Medulla oblongata (tissue), 1 donor: ENCODE results near the gene SLC6A11.

ENCODE experiments used
- DNase-seq: peaks from one replicate; pipeline ENCODE4 v3.0.0-alpha.2; 2015; ENCODE audit errors: extremely low spot score

Gene SLC6A11

DNA sequence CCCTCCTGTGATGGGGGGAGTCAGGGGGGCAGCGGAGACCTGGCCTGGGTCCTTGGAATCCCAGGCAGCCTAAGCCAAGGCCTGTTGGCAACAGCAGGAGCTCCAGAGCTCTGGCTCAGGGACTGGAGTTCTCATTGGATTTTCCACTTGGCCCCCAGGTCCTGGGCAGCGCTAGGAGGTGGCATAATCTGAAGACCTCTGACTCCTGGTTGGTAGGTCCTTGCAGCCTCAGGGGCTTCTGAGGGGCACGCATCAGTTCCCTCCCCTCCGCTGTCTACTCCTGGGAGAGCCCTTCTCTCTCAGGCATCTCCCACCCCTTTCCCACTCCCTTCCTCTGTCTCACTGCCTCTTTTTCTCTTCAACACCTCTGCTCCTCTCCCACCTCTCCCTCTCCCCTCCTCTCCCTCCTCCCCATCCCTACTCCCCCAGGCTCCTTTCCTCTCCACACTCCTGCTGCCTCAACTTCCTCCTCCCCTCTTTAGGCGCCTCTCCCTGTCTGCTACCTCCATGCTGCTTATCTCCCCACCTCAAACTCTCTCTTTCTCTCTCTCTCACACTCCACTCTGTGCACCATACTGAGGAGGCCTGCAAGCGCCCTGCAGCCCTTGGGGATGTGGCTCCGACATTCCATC, 135.4 kb downstream of the SLC6A11 start:
- DNase-seq, result no peak

DNA sequence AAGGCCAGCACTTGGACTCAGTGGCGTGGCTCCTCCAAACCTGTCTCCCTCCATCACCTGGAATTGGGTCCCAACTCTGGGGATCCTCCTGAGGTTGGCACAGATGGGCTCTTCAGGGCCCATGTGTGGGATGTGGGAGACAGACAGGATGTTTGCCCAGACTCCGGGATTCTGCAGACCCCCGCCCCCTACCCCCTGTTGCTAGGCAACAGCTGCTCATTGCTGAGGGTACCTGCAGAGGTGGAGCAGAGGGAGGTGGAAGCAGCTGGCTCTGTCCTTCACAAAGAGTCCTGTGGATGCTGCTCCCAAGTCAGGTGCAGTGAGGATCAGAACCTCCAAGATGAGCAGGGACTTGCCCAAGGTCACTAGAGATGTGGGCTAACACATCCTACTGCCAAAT, 136.5 kb downstream of the SLC6A11 start:
- DNase-seq, result no peak

DNA sequence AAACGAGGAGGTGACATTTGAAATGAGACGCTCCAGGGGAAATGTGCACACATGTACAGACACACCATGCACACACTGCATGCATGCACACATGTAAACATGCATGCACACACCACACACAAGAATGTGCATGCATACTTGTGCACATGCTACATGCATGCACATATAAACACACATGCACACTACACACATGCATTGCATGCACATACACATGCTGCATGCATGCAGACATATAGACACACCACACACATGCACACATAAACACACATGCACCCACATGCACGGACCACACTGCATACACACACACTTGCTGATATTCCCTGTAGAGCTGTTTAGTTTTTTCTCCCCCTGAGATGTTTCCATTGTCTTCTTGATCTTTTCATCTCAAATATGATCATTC, 138.7 kb downstream of the SLC6A11 start:
- no peak for DNase-seq

DNA sequence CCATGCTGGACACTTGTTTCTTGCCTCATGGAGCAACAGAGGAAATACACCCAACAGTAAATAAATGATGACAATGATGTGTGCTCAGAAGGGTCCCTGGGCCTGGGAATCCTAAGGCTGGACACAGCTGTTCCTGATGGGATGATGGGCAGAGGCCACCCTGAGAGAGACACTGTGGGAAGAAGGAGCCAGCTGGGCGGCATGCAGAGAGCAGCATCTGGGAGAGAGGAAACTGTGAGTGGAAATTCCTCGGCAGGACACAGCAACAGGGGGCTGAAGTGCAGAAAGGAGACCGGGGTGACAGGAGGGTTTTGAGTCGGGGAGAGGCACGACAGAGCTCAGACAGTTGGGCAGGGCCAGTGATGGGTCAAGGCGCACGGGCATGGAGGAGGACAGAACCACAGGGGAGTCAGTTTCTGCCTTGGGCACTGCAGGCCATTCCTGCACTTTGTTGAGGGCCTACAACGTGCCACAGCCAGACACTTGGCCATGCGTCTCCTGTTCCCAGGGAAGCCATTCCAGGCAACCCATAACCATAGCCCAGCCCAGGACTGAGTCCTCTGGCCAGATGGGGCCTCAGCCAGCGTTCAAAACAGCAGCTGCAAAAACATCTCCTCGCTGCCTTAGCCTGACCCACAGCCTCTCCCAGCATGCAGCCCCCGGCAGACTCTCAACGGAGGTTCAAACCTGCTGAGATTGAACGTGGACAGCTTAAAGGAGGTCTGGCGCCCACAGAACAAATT, 139.9 kb downstream of the SLC6A11 start:
- peak; percentile 19 for DNase-seq

DNA sequence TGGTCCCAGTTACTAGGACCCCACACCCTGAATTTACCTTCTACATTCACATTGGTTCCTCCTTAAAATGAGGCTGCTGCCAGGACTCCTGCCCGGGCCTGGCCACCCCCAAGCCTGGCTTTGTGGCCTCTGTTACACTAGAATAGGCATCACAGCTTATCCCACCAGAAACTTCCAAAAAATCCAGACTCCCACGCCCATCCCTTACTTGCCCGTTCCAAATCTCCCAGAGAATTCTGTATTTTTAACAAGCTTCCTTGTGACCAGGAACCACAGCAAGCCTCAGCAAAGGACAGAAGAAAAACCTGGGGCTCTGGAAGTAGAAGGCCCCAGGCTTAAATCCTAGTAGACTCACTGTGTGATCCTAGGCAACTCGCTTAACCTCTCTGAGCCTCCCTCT, 140.5 kb downstream of the SLC6A11 start:
- no peak for DNase-seq

DNA sequence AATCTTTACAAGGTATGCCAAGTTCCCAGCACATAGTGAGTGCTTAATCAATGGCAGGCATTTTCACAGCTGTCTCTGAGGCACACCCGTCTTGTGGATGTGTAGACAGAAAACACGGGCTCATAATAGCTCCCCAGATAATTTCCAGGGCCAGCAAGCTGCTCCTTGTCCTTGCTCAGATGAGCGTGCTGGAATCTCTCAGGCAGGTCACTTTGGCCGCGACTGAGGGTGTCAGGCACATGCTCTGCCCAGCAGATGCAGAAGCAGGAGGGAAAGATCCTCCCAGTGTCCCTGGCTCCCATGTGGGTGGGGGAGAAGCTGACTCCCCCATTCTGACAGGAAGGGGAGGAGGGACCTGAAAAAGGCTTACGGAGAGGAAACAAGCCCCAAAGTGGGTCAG, 141.0 kb downstream of the SLC6A11 start:
- no peak for DNase-seq

DNA sequence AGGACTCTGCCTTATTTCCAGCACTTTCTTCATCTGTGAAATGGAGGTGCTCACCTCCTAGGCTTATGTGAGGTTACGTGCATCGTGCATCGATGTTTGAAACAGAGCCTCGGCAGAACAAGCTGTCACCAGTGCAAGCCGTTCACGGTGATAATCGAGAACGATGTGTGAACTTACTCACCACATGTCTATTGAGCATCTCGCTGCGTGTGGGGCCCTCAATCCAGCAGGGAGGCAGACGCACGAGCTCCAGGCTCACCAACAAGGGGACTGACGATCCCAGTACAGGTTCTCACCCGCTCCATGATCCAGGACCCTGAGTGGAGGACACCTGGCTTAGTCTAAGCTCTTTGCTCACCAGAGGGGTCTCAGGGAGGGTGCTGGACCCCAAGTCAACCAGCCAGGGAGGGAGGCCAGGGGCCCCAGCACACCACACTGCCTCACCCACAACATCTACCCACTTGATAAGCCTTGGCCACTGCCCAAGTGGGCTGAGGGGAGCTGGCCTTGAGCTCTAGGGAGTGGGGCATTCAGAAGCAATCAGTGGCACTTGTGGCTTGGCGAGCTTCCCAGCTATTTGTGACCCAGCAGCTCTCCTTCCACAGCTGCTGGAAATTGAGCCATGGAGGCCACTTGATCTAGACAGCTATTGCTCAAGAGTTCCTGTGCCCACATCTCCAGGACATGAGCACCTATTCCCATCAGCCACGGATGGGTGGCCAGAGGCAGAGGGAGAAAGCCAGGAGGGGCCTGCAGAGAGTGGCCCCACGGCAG, 142.1 kb downstream of the SLC6A11 start:
- peak; percentile 20 for DNase-seq

DNA sequence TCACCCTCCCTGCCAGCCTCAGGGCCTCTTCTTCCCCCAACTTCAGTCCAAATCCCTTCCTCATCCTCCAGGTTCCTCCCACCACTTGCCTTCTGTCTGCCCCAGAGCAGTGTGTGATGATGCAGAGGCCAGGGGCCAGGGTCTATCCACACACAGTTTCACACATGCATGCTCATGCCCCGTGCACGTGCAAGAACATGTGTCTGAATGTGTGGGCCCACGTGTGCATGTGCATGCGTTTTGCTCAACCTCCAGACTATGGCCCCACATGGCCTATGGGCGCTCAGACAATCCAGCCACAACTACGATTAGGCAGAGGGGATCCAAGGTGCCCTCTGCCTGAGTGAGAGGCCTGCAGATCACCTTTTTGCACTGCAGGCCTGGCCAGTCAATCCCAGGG, 144.2 kb downstream of the SLC6A11 start:
- DNase-seq, result no peak

DNA sequence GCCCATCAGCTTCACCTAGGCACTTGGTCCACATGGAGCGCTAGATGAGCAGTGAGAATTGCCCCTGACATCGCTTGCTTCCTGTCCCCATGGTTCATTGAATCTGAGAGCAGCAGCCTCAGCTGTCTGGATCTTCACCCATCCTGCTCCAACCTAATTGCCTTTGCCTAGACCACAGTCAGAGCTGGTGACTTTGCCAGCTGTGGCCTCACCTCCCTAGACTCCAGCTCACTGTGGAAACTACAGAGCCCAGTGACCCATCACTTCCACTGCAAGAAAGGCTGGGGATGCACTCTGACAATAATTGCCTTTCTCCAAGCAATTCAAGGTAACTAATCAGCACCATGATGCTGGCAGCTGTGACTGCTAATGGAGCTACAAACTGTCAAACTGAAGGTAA, 145.9 kb downstream of the SLC6A11 start:
- no peak for DNase-seq

DNA sequence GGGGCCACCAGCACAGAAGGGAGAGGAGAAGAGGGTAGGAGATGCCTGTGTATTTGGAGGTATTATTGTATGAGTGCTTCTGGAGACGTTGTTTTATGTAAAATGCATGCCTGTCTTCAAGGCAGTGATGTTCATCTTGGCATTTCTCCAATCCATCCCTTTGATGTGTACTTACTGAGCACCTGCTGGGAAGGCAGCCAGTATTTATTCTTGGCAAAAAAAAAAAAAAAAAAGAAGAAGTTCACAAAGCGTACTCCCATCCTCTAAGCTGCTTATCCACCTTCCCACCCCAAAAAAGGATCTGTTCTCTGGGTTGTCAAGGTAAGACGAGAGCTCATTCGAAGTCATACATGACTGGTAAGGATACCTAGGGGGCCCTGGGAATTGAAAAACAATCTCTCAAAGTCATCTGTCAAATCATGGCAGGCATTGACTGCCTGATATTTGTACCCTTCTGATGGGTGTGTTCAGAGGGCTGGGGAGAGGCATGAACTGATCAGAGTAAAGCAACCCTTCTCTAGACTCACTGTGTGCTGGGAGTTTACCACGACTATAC, 146.5 kb downstream of the SLC6A11 start:
- DNase-seq, result no peak

DNA sequence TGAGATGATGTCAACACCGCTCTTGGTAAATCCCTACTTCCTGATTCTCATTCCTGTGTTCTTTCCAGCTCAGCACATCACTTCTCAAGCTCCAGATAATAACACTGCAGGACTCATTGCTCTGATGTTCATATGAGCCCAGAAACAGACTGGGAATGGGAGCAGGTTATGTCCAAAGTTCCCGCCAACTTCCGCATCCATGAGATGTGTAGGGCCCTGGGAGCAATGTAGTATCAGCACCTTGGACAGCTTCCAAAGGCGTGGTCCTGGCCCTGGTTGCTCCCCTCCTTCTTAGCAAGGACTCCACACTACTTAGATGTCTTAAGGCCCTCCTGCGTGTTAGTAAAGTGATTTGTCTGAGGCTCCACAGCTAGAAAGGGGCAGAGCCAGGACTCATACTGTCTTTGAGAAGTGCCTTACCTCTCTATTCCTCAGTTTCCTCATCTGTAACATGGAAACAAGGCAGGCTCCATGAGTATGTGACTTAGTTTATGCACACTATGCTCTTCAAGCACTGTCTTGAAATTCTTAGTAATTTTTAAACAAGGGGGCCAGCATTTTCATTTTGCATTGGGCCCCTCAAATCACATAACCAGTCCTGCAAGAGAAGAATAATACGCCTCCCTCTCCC, 148.6 kb downstream of the SLC6A11 start:
- no peak for DNase-seq

DNA sequence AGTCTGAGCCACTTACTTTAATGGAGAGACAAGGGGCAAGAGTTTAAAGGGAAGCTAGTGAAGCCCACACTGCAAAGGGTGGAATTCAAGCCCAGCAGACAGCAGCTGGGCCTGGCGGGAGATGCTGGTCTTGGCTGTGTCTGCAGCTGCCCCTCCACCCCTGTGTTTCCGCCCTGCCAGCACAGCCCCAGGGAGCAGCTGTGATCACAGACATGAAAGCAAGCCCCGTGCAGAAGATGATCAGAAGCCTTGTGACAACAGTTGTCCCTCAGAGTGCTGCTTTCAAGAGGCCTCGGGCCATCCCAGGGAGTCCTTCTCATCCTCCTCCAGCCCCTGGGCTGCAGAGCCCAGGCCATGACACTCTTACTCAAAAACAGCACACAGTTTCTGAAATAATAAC, 152.4 kb downstream of the SLC6A11 start:
- peak; percentile 54 for DNase-seq

DNA sequence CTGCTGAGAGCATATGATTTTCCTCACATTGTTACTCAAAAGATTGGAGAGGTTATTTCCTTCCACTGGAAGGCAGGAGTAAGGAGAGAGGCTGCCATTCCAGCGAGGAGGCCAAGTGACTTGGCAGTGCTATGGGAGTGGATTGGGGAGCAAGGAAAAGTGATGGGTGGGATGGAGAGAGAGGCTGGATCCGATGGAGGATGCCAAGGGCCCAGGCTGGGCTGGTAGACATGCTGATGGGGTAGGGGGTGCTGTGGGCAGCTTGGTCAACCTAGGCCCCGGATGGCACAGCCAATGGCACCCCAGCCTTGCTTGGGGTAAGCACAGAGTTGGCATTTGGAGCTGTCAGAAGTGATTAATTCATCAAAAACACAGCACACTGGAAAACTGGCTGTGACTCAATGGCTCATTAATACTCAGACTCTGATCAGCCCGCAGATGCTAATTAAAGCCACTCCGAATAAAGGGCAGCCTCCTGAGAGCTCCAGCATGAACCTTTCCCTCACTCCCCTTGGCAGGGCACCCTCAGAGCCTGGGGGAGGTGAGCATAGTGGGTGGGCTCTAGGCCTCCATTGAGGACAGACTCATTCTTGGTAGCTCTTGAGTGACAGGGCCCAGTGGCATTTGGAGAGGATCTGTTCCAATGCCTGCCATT, 154.4 kb downstream of the SLC6A11 start:
- DNase-seq, result no peak

DNA sequence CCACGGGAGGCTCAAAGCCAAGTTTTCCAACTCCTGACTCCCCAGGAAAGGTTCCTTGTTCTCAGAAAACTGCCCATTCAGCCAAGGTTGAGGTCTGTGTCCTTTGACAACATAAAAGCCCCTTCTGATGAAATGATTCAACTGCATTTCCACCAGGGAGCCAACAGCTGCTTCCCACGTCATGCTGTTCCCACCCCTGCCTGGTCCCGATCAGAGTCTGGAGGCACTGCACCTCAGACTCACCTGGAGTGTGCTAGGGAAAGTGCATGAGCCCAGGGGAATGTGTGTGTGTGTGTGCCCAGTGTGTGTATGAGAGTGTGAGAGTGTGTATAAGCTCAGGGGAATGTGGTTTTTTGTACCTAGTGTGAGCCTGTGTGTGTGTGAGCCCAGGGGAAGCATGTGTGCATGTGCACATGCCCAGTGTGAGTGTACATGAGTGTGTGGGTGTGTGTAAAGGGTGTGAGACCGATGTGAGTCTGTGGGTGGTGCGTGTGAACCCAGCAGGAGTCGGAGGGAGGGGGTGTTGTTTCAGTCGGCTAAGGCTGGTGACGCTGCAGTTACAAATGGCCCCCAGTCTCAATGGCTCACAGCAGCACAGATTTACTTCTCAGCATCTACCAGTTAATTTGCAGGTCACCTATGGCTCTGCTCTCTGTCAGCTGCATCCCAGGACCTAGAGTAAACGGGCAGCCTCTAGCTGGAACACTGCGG, 156.2 kb downstream of the SLC6A11 start:
- DNase-seq, result no peak

DNA sequence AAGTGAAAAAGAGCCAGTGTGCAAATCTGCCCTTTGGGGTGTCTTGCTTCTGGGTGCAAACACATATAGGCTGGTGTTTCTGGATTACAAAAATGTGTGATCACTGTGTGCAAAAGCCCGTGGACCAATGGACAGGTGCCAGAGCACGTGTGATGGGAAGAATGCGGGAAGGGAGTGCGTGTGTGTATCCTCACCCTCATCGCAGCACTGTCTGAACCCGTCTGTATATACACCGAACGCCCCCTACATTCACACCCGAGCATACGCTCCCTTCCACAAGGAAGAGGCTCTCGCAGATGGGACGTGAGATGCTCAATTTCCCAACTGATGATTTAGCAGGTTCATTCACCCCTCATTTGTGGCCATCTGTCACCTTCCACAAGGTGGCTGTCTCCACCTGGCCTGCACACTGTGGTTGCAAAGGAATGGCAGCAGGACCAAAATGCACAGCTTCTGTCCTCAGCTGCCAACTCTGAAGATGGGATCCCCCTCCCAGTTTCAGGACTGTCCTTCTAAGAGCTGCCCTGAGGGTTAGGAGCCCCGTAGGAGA, 157.1 kb downstream of the SLC6A11 start:
- no peak for DNase-seq

DNA sequence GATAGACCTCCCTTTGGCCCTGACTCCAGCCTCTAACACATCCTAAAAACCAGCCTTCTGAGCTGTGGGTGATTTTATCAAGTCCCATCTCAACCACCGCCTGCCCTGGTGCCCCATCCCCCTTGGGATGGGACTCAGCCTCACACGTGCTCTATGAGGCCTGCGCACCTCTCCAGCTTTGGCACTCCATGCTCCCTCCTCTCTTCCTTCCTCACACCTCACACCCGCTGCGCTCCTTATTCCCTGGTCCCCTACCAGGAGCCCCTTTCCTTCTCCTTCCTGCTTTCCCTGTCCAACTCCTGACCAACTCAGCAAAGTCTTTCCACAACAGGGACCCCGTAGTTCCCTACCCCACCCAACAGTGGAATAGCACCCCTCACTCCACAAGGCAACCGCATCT, 158.1 kb downstream of the SLC6A11 start:
- no peak for DNase-seq

DNA sequence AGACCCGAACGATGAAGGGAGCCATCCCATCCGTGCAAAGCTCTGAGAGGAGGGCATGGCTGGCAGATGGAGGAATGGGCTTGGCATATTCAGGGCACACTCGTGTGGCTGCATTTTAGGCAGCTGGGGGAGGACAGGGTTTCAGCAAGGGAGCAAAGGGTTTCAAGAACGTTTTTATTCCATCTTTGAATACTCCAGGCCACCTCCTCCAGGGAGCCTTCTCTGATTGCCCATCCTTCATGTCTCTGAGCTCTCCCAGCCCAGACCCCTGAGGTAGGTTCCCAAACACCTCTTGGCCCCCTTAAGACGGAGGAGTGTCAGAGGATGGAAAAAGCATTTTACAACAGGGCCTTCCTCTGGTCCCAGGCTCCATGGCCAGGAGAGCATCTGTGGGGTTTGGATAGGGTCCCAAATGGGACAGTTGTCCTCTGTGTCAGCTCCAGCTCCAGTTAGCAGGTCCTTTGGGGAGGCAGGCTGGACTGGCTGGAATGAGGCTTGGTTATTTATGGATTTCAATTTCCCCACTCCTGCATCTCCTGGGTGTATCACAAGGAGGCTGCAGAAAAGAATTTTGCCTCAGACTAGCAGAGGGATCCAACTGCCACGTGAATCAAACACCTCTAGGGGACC, 158.8 kb downstream of the SLC6A11 start:
- peak; percentile 17 for DNase-seq

DNA sequence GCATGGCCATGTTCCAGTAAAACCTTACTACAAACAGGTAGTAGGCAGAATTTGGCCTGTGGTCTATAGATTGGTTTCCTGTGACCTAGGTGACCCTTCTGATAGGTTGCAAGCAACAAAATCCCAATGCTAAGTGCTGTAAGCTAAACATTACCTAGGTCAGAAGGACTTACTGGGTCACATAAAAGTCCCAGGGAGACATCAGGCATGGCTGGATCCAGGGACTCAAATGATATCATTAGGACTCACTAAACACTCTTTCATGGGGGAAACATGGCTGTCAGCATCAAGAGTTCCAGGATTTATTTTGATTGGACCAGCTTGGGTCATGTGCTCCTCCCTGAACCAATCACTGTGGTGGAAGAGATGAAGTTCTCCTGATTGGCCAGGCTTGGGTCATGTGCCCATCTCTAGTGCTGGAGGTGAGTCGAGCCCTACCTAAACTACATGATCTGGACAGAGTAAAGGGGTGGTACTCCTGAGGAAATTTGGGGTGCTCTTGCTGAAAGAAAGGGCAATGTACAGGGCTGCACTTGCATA, 159.7 kb downstream of the SLC6A11 start:
- no peak for DNase-seq

DNA sequence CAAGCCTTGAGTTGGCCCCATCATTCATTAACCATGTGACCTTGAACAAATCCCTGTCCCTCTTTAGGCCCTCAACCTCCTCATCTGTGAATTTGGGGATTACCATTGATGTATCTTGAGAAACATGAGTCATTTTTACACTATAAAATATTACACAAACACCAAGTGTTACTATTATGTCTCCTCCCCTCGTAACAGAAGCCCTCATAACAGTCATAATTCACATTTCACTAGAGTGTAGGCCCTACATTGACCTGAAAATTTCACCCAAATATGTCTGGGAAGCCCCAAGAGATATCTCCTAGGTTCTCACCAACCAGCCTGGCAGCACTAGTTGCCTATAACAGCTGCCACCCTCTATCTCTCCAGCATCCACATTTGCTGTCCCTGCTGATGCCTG, 160.7 kb downstream of the SLC6A11 start:
- DNase-seq, result no peak
